Astrocyte of the cerebellum (primary cell): ENCODE measurements around the gene ZNF385C.

Source experiments
- DNase-seq: peaks from one replicate; pipeline ENCODE4 v3.0.0-alpha.2; 2011; ENCODE audit warnings: low read depth
- H3K4me3 ChIP-seq: 2 replicates; pipeline ENCODE4 v1.5.1; 2011; ENCODE audit warnings: mild to moderate bottlenecking, low read depth, low read length, moderate library complexity
- in situ Hi-C: cut with HindIII; loops from 2 replicates; pipeline ENCODE4 v1.10.0; 2017; ENCODE audit warnings: low sequenced_read_pairs
- TF ChIP-seq, protein P1 (sequence below): IDR thresholded peaks from 2 replicates; pipeline ENCODE4 v1.5.1; 2012; ENCODE audit warnings: low read length, low read depth, moderate library complexity, mild to moderate bottlenecking; ENCODE audit errors: missing control alignments

The ZNF385C gene

GRCh38 chr17:41976142-41976768 is 122.0 kb downstream of the ZNF385C start:
- TF ChIP-seq, protein P1, sequence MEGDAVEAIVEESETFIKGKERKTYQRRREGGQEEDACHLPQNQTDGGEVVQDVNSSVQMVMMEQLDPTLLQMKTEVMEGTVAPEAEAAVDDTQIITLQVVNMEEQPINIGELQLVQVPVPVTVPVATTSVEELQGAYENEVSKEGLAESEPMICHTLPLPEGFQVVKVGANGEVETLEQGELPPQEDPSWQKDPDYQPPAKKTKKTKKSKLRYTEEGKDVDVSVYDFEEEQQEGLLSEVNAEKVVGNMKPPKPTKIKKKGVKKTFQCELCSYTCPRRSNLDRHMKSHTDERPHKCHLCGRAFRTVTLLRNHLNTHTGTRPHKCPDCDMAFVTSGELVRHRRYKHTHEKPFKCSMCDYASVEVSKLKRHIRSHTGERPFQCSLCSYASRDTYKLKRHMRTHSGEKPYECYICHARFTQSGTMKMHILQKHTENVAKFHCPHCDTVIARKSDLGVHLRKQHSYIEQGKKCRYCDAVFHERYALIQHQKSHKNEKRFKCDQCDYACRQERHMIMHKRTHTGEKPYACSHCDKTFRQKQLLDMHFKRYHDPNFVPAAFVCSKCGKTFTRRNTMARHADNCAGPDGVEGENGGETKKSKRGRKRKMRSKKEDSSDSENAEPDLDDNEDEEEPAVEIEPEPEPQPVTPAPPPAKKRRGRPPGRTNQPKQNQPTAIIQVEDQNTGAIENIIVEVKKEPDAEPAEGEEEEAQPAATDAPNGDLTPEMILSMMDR, result no peak
- DNase-seq, result no peak

More at GRCh38 chr17:41976142-41976768, 122.0 kb downstream of the ZNF385C start:
- in situ Hi-C loops, result no loop called here
- H3K4me3 ChIP-seq, result no peak overlapping the region
